H1 (cell line): ENCODE data around the gene PLEKHH3. TPM values are rescaled to one million over a fixed set of nuclear protein-coding genes. Genes with fewer than 3 reads are reported as not detected.

ENCODE experiments used
- CTCF ChIA-PET: fragments of 300-600 bp; sonication (Branson Sonifier 250); formaldehyde crosslinking; loops from one replicate; lab custom pipeline; 2021; ENCODE audit not compliant: partially characterized antibody; lab: Charles Lee
- POLR2A ChIA-PET: fragments of 300-600 bp; sonication (Branson Sonifier 250); formaldehyde crosslinking; loops from one replicate; lab custom pipeline; 2021; ENCODE audit warnings: inconsistent platforms; ENCODE audit not compliant: partially characterized antibody; lab: Charles Lee
- DNase-seq, 2 experiments: peaks; one replicate each; pipeline versions ENCODE4 v3.0.0 to v3.0.0-alpha.2; 2010 to 2022; ENCODE audit warnings: low spot score in 2 of 2, low read depth in 1 of 2, mixed read lengths in 1 of 2
- FAIRE-seq: peaks from 2 replicates; lab custom pipeline; 2011; peaks lifted over from hg19 to GRCh38; lab: Jason Lieb, UNC
- H2AFZ ChIP-seq: 2 replicates; pipeline ENCODE4 v1.8.1; 2012; ENCODE audit warnings: low read length, inconsistent platforms
- H2AK5ac ChIP-seq: 2 replicates; pipeline ENCODE4 v1.6.1; 2013; ENCODE audit warnings: low read depth, low read length
- H2BK120ac ChIP-seq: replicated peaks from 2 replicates; pipeline ENCODE3; 2013; ENCODE audit warnings: low read depth, low read length, inconsistent platforms
- H2BK12ac ChIP-seq: 2 replicates; pipeline ENCODE4 v1.6.1; 2013; ENCODE audit warnings: low read depth, low read length
- H2BK15ac ChIP-seq: 2 replicates; pipeline ENCODE4 v1.6.1; 2013; ENCODE audit warnings: low read length
- H2BK20ac ChIP-seq: 2 replicates; pipeline ENCODE4 v1.6.1; 2013; ENCODE audit warnings: low read length
- H2BK5ac ChIP-seq: 2 replicates; pipeline ENCODE4 v1.6.1; 2013; ENCODE audit warnings: low read depth, low read length
- H3K14ac ChIP-seq: 2 replicates; pipeline ENCODE4 v1.6.1; 2013; ENCODE audit warnings: inconsistent platforms; ENCODE audit not compliant: insufficient read length
- H3K18ac ChIP-seq: 2 replicates; pipeline ENCODE4 v1.6.1; 2013; ENCODE audit warnings: low read length; ENCODE audit errors: extremely low read depth
- H3K23ac ChIP-seq: 2 replicates; pipeline ENCODE4 v1.6.1; 2013; ENCODE audit warnings: inconsistent platforms; ENCODE audit not compliant: insufficient read length
- H3K23me2 ChIP-seq: 2 replicates; pipeline ENCODE4 v1.6.1; 2013; ENCODE audit warnings: low read depth, low read length
- H3K27ac ChIP-seq: 2 replicates; pipeline ENCODE4 v1.6.1; 2011; ENCODE audit warnings: low read depth, low read length, inconsistent platforms
- H3K27me3 ChIP-seq, 4 experiments: replicated peaks in 1 of 4; 1 replicate in 1 of 4; 2 replicates in 3 of 4; pipeline versions ENCODE4 v1.6.1 to v1.8.1; 2011 to 2013; ENCODE audit warnings: low read length in 3 of 4, mild to moderate bottlenecking in 3 of 4, inconsistent platforms in 2 of 4, mixed read lengths in 2 of 4, moderate library complexity in 1 of 4; ENCODE audit not compliant: control insufficient read depth in 3 of 4, insufficient read depth in 3 of 4; ENCODE audit errors: extremely low read depth in 1 of 4
- H3K36me3 ChIP-seq, 4 experiments: 2 replicates each; pipeline versions ENCODE4 v1.6.1 to v1.8.1; 2011 to 2013; ENCODE audit warnings: mild to moderate bottlenecking in 4 of 4, low read length in 3 of 4, moderate library complexity in 2 of 4, control low read depth in 1 of 4, inconsistent platforms in 1 of 4; ENCODE audit not compliant: insufficient read depth in 4 of 4, control insufficient read depth in 2 of 4
- H3K4ac ChIP-seq: replicated peaks from 2 replicates; pipeline ENCODE3; 2013; ENCODE audit warnings: low read length, low read depth, mixed read lengths, inconsistent platforms; ENCODE audit not compliant: insufficient read length
- H3K4me1 ChIP-seq, 4 experiments: replicated peaks in 1 of 4; 1 replicate in 1 of 4; 2 replicates in 3 of 4; pipeline versions ENCODE4 v1.6.1 to v1.8.1; 2011 to 2013; ENCODE audit warnings: low read length in 3 of 4, inconsistent platforms in 2 of 4, mixed read lengths in 1 of 4; ENCODE audit not compliant: insufficient read depth in 4 of 4, control insufficient read depth in 3 of 4
- H3K4me2 ChIP-seq, 2 experiments: 2 replicates each; pipeline versions ENCODE4 v1.6.1 to v1.8.1; 2011 to 2013; ENCODE audit warnings: low read depth in 2 of 2, low read length in 2 of 2, control low read depth in 1 of 2, inconsistent platforms in 1 of 2, mild to moderate bottlenecking in 1 of 2; ENCODE audit not compliant: insufficient read depth in 1 of 2
- H3K4me3 ChIP-seq, 4 experiments: fragments of 200-600, 300-600 bp in 1 of 4; sonication (generic), shearing (Covaris generic), sonication (Bioruptor Twin) in 1 of 4; 2 replicates each; pipeline versions ENCODE4 v1.5.1 to v1.8.1; 2011 to 2016; ENCODE audit warnings: low read length in 4 of 4, low read depth in 3 of 4, control low read depth in 2 of 4, inconsistent platforms in 2 of 4, mild to moderate bottlenecking in 2 of 4, mixed read lengths in 1 of 4, moderate library complexity in 1 of 4; ENCODE audit not compliant: insufficient read depth in 2 of 4; ENCODE audit errors: extremely low read depth in 1 of 4
- H3K56ac ChIP-seq: replicated peaks from 2 replicates; pipeline ENCODE3; 2013; ENCODE audit warnings: low read depth, mild to moderate bottlenecking, mixed read lengths, low read length, inconsistent platforms; ENCODE audit not compliant: insufficient read length
- H3K79me1 ChIP-seq: 2 replicates; pipeline ENCODE4 v1.6.1; 2013; ENCODE audit warnings: low read depth, low read length, control low read depth
- H3K79me2 ChIP-seq, 2 experiments: 2 replicates each; pipeline versions ENCODE4 v1.6.1 to v1.8.1; 2012 to 2013; ENCODE audit warnings: low read length in 2 of 2, mild to moderate bottlenecking in 2 of 2, inconsistent platforms in 1 of 2; ENCODE audit not compliant: insufficient read depth in 2 of 2, control insufficient read depth in 1 of 2
- H3K9ac ChIP-seq, 4 experiments: replicated peaks in 1 of 4; 1 replicate in 1 of 4; 2 replicates in 3 of 4; pipeline versions ENCODE4 v1.6.1 to v1.8.1; 2011 to 2013; ENCODE audit warnings: low read depth in 3 of 4, low read length in 3 of 4, control low read depth in 2 of 4, mild to moderate bottlenecking in 2 of 4, moderate library complexity in 2 of 4, inconsistent platforms in 1 of 4; ENCODE audit errors: extremely low read depth in 1 of 4
- H3K9me3 ChIP-seq, 2 experiments: 2 replicates each; pipeline versions ENCODE4 v1.6.1 to v1.8.1; 2012 to 2013; ENCODE audit warnings: mild to moderate bottlenecking in 2 of 2, moderate library complexity in 2 of 2, control low read depth in 1 of 2, inconsistent platforms in 1 of 2, low read depth in 1 of 2, low read length in 1 of 2, mixed read lengths in 1 of 2; ENCODE audit not compliant: insufficient read depth in 2 of 2
- H4K20me1 ChIP-seq, 2 experiments: replicated peaks in 1 of 2; 2 replicates each; pipeline versions ENCODE3 to v1.8.1; 2011 to 2013; ENCODE audit warnings: inconsistent platforms in 2 of 2, low read length in 2 of 2, mild to moderate bottlenecking in 1 of 2; ENCODE audit not compliant: insufficient read depth in 2 of 2, control insufficient read depth in 1 of 2
- H4K5ac ChIP-seq: 2 replicates; pipeline ENCODE4 v1.6.1; 2013; ENCODE audit warnings: low read length, low read depth, mixed read lengths, inconsistent platforms; ENCODE audit not compliant: insufficient read length
- H4K8ac ChIP-seq: 2 replicates; pipeline ENCODE4 v1.8.0; 2013; ENCODE audit warnings: mild to moderate bottlenecking, moderate library complexity, low read length, inconsistent platforms; ENCODE audit not compliant: insufficient read depth; ENCODE audit errors: extremely low read depth
- H4K91ac ChIP-seq: replicated peaks from 2 replicates; pipeline ENCODE3; 2013; ENCODE audit warnings: low read length, mixed read lengths, inconsistent platforms; ENCODE audit not compliant: insufficient read length
- BCL11A ChIP-seq, 2 experiments: IDR thresholded peaks; one replicate each; pipeline ENCODE4 v1.6.1; 2011; ENCODE audit warnings: low read depth in 2 of 2, low read length in 2 of 2, mild to moderate bottlenecking in 2 of 2
- EP300 ChIP-seq, 2 experiments: IDR thresholded peaks; 1 replicate in 1 of 2; 2 replicates in 1 of 2; pipeline ENCODE4 v1.6.1; 2011 to 2012; ENCODE audit warnings: low read depth in 2 of 2, low read length in 2 of 2, mild to moderate bottlenecking in 2 of 2, borderline replicate concordance in 1 of 2, inconsistent platforms in 1 of 2, moderate library complexity in 1 of 2
- GTF2F1 ChIP-seq: IDR thresholded peaks from 2 replicates; pipeline ENCODE4 v1.6.1; 2012; ENCODE audit warnings: low read depth, low read length, improper control_type of control experiment, borderline replicate concordance
- HDAC6 ChIP-seq: IDR thresholded peaks from one replicate; pipeline ENCODE4 v1.7.1; 2012; ENCODE audit warnings: low read depth, mild to moderate bottlenecking, inconsistent platforms, low read length, moderate library complexity
- JUN ChIP-seq: IDR thresholded peaks from 2 replicates; pipeline ENCODE4 v1.6.1; 2011; ENCODE audit warnings: low read depth, mild to moderate bottlenecking, improper control_type of control experiment, low read length
- KDM1A ChIP-seq: fragments of 200-600, 300-600 bp; sonication (generic); IDR thresholded peaks from 2 replicates; pipeline ENCODE4 v1.7.1; 2016; ENCODE audit warnings: mild to moderate bottlenecking, low read length, borderline replicate concordance
- MAFK ChIP-seq: IDR thresholded peaks from 2 replicates; pipeline ENCODE4 v1.6.1; 2012; ENCODE audit warnings: low read depth, mild to moderate bottlenecking, improper control_type of control experiment, low read length
- RNF2 ChIP-seq: fragments of 200-900, 300-1000 bp; sonication (generic); IDR thresholded peaks from 2 replicates; pipeline ENCODE4 v1.7.1; 2016; ENCODE audit warnings: borderline replicate concordance, low read depth, mild to moderate bottlenecking, antibody characterized with exemption, low read length; ENCODE audit not compliant: poor library complexity, severe bottlenecking; ENCODE audit errors: missing control alignments
- SUZ12 ChIP-seq: fragments of 200-600 bp; sonication (generic); IDR thresholded peaks from 2 replicates; pipeline ENCODE4 v1.6.1; 2012; ENCODE audit warnings: mild to moderate bottlenecking, inconsistent platforms, low read length, moderate library complexity, mixed read lengths
- TAF7 ChIP-seq: optimal IDR thresholded peaks from 2 replicates; pipeline ENCODE3; 2011; ENCODE audit warnings: low read depth, mild to moderate bottlenecking, inconsistent platforms, low read length, moderate library complexity, borderline replicate concordance
- WGBS, 2 experiments: shearing (Covaris generic) in 1 of 2; methylation state at CpG; one replicate each; pipeline versions ENCODE4 v1.1.6 to v1.1.7; 2013 to 2015; ENCODE audit warnings: low lambda C conversion rate in 2 of 2, mixed read lengths in 2 of 2, inconsistent platforms in 1 of 2, low coverage in 1 of 2, missing lambda C conversion rate in 1 of 2; ENCODE audit not compliant: insufficient replicate concordance in 2 of 2, insufficient coverage in 1 of 2, insufficient read length in 1 of 2; ENCODE audit errors: extremely low coverage in 1 of 2, missing lambda C conversion rate in 1 of 2; 5-methylcytosine and 5-hydroxymethylcytosine counted together
- polyA plus RNA-seq, 7 experiments: library from polyadenylated mRNA; depleted of rRNA in 3 of 7; stranded (reverse) in 5 of 7; unstranded in 2 of 7; fragments of >200 nt in 5 of 7; fragments of 200-250 nt in 2 of 7; gene quantifications; 1 replicate in 5 of 7; 2 replicates in 1 of 7; 4 replicates in 1 of 7; pipeline versions ENCODE4 v1.2.1 to v1.2.3, GENCODE V29; 2011 to 2013; ENCODE audit warnings: missing spikeins in 2 of 7, mixed read lengths in 2 of 7
- total RNA-seq: library from RNA; stranded (reverse); fragmentation: NEBNext Ultra II Directional; extraction: Animal tissue kit (Norgen Biotek cat#: 25700); gene quantifications from 2 replicates; pipeline ENCODE4 v1.2.1, GENCODE V29; 2021

Gene PLEKHH3
- total and polyA plus RNA-seq, 2 of the 8 experiments (the other 6 are each of a cell fraction or from before 2014, with no cell fraction given) = 11.1 to 13.5 TPM

DNA sequence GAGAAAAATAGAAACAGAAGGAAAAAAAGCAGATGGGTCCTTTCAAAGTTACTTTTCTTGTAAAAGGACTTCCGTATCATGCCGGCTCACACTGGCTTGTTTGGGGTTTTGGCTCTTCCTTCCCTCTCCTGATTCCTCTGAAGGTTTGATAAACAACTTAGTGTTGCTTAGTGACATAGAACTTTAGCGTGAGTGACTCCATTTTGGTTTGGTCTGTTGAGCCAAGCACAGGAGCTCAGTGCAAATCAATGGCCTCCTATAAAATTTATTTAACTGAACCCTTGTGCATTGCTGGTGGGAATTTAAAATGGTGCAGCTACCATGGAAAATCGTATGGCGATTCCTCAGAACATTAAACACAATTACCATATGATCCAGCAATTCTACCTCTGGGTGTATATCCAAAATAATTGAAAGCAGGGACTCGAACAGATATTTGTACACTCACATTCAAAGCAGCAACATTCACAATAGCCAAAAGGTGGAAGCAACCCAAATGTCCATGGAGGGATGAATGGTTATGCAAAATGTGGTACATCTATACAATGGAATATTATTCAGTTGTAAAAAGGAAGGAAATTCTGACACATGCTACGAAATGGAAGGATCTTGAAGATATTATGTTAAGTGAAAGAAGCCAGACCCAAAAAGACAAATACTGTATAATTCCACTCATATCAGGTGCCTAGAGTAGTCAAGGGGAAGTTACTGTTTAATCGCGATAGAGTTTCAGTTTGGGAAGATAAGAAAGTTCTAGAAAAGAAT, 18.8 kb downstream of the PLEKHH3 start:
- H3K36me3 ChIP-seq = 0 out of 8 replicates have a peak, but pooled peaks cover 0 to 3% (median 2%) of the 10 kb centered on the region in 4 experiments
- TF ChIP-seq KDM1A = no peak
- TF ChIP-seq BCL11A (IDR thresholded peaks at IDR 0.05; ENCODE audit: low read depth in 2 of 2, low read length in 2 of 2) = no peak
- no peak for TF ChIP-seq RNF2
- no peak for TF ChIP-seq GTF2F1
- no peak for TF ChIP-seq SUZ12
- TF ChIP-seq HDAC6 = no peak
- TF ChIP-seq EP300 (IDR thresholded peaks at IDR 0.05; ENCODE audit: borderline replicate concordance in 1 of 2, low read depth in 2 of 2, low read length in 2 of 2) = no peak
- no peak for TF ChIP-seq JUN
- no peak for TF ChIP-seq MAFK
- no peak for TF ChIP-seq TAF7

More for the DNA sequence above, 18.8 kb downstream of the PLEKHH3 start:
- no peaks in the 10 kb centered on the region for H3K79me1 ChIP-seq
- H3K27me3 ChIP-seq = no peaks in the 10 kb centered on the region
- no peaks in the 10 kb centered on the region for H3K9me3 ChIP-seq
- H3K4me2 ChIP-seq = no peak overlapping the region; a peak in 1 of 4 replicates
- H3K56ac ChIP-seq = no peak overlapping the region
- H4K20me1 ChIP-seq = no peaks in the 10 kb centered on the region
- no peak overlapping the region for H3K18ac ChIP-seq
- POLR2A ChIA-PET = interaction anchor here (1.1 to 16.6 kb wide), 2 partner anchors 17 to 82 kb away, joined by 3 to 239 read pairs; partner anchors contain the start of genes CCR10 and PLEKHH3
- H2BK12ac ChIP-seq = peak overlapping the region; percentile 42; the same call in 1 of the 2 replicates
- H2AK5ac ChIP-seq = no peak overlapping the region; the same call in 1 of the 2 replicates
- no peak overlapping the region for H3K23ac ChIP-seq
- no peak for FAIRE-seq
- peaks cover 6% of the 10 kb centered on the region; the same call in 1 of the 2 replicates for H3K23me2 ChIP-seq
- H3K14ac ChIP-seq = no peak overlapping the region
- H3K27ac ChIP-seq = no peak overlapping the region
- H2BK120ac ChIP-seq = no peak overlapping the region
- no peak overlapping the region for H2BK5ac ChIP-seq
- H3K4ac ChIP-seq = no peak overlapping the region
- 0 out of 2 replicates have a peak overlapping the region, but pooled peaks have one; percentile 48 for H2BK20ac ChIP-seq
- H3K79me2 ChIP-seq = no peaks in the 10 kb centered on the region
- no peak for DNase-seq
- 89% methylated on average over 9 of the region's 9 CpGs; no CpG with 5 or more reads in 1 of the 2 experiments for WGBS, 2 experiments
- H3K9ac ChIP-seq = no peak overlapping the region
- H4K8ac ChIP-seq = no peak overlapping the region
- H3K4me3 ChIP-seq = no peak overlapping the region
- peak overlapping the region; percentile 72; the same call in 1 of the 2 replicates for H2BK15ac ChIP-seq
- peaks cover 5 to 11% (median 7%) of the 10 kb centered on the region in 4 experiments; a peak in 6 of 7 replicates for H3K4me1 ChIP-seq
- no peak overlapping the region for H4K91ac ChIP-seq
- no peak overlapping the region for H4K5ac ChIP-seq
- CTCF ChIA-PET = interaction anchor here (1.4 to 6.4 kb wide), 3 partner anchors 19 to 39 kb away, joined by 3 to 36 read pairs (median 9); partner anchors contain the start of genes CCR10 and PLEKHH3
- no peak overlapping the region for H2AFZ ChIP-seq
